HepG2 (cell line): Measurements from ENCODE around the gene LIMS2. TPM values are rescaled to one million over a fixed set of nuclear protein-coding genes. Genes with fewer than 3 reads are reported as not detected.

ENCODE experiments used
- HMG20A ChIP-seq: IDR thresholded peaks from 2 replicates; pipeline ENCODE4 v1.6.1; 2016; ENCODE audit warnings: borderline replicate concordance
- ISX ChIP-seq: sonication (generic); formaldehyde crosslinking; conservative IDR thresholded peaks from 2 replicates; pipeline ENCODE4 v1.5.0; 2020; ENCODE audit warnings: missing genetic modification reagents
- MAZ ChIP-seq, 2 experiments: sonication (generic) in 1 of 2; formaldehyde crosslinking in 1 of 2; IDR thresholded peaks; 2 replicates each; pipeline versions ENCODE4 v1.5.0 to v1.6.1; 2012 to 2020; ENCODE audit warnings: low read depth in 2 of 2, mild to moderate bottlenecking in 2 of 2, borderline replicate concordance in 1 of 2, improper control_type of control experiment in 1 of 2, low read length in 1 of 2, missing genetic modification reagents in 1 of 2, moderate library complexity in 1 of 2
- MED8 ChIP-seq: sonication (generic); formaldehyde crosslinking; IDR thresholded peaks from 2 replicates; pipeline ENCODE4 v1.8.1; 2023; ENCODE audit warnings: mild to moderate bottlenecking, missing genetic modification reagents; ENCODE audit not compliant: insufficient replicate concordance
- MEF2D ChIP-seq: sonication (generic); formaldehyde crosslinking; IDR thresholded peaks from 2 replicates; pipeline ENCODE4 v1.5.1; 2020; ENCODE audit warnings: mild to moderate bottlenecking, missing genetic modification reagents
- THRA ChIP-seq: sonication (generic); formaldehyde crosslinking; IDR thresholded peaks from 2 replicates; pipeline ENCODE4 v1.4.0; 2020; ENCODE audit warnings: missing genetic modification reagents, borderline replicate concordance
- ZNF407 ChIP-seq: sonication (generic); formaldehyde crosslinking; IDR thresholded peaks from one replicate; pipeline ENCODE4 v1.5.1; 2020; ENCODE audit warnings: mild to moderate bottlenecking, missing genetic modification reagents; ENCODE audit errors: not compliant biosample characterization
- ZNF646 ChIP-seq: sonication (generic); formaldehyde crosslinking; IDR thresholded peaks from 2 replicates; pipeline ENCODE4 v1.9.0; 2021; ENCODE audit warnings: mild to moderate bottlenecking, missing genetic modification reagents
- ZNF737 ChIP-seq: sonication (generic); formaldehyde crosslinking; IDR thresholded peaks from 2 replicates; pipeline ENCODE4 v1.5.0; 2020; ENCODE audit warnings: missing genetic modification reagents, mild to moderate bottlenecking, borderline replicate concordance
- ZNF766 ChIP-seq: sonication (generic); formaldehyde crosslinking; IDR thresholded peaks from 2 replicates; pipeline ENCODE4 v1.5.0; 2020; ENCODE audit warnings: missing genetic modification reagents, borderline replicate concordance
- polyA plus RNA-seq, 8 experiments: library from polyadenylated mRNA; depleted of rRNA in 3 of 8; stranded (reverse) in 7 of 8; unstranded in 1 of 8; fragments of >200 nt; fragmentation: Illumina TruSeq in 4 of 8; extraction: Trizol in 4 of 8; gene quantifications; 2 replicates each; pipeline versions ENCODE4 v1.2.1 to v1.2.3, GENCODE V29; 2011 to 2016; ENCODE audit warnings: low read depth in 4 of 8, missing spikeins in 1 of 8, mixed read lengths in 1 of 8; ENCODE audit not compliant: insufficient read depth in 1 of 8
- total RNA-seq, 5 experiments: library from RNA; depleted of rRNA; stranded (reverse); fragments of >200 nt; fragmentation: Illumina TruSeq; extraction: Trizol; gene quantifications; 2 replicates each; pipeline ENCODE4 v1.2.3, GENCODE V29; 2016; ENCODE audit warnings: low read depth in 1 of 5

LIMS2 gene
- total and polyA plus RNA-seq, 2 of the 13 experiments (the other 11 are each of a cell fraction or from before 2014, with no cell fraction given) = 1.0 to 1.9 TPM

- TF ChIP-seq ZNF646 (CRISPR knock-in tag) = no peak
- TF ChIP-seq ZNF766 (CRISPR knock-in tag) = peak; percentile 81
- no peak for TF ChIP-seq HMG20A
- TF ChIP-seq MEF2D = peak; percentile 65; the same call in 1 of the 2 replicates
- TF ChIP-seq ZNF737 (CRISPR knock-in tag) = no peak
- 0 out of 2 replicates have a peak, but pooled peaks have one; percentile 46 for TF ChIP-seq THRA (CRISPR knock-in tag)
- no peak for TF ChIP-seq MAZ (IDR thresholded peaks at IDR 0.05; ENCODE audit: borderline replicate concordance, low read depth, low read length)
- TF ChIP-seq MAZ (CRISPR knock-in tag; IDR thresholded peaks at IDR 0.05; ENCODE audit: low read depth) = peak; percentile 85; the same call in 1 of the 2 replicates
- peak; percentile 91 for TF ChIP-seq ZNF407
- no peak for TF ChIP-seq MED8 (CRISPR knock-in tag)
- no peak; the same call in 1 of the 2 replicates for TF ChIP-seq ISX (CRISPR knock-in tag)
These were observed 26.5 kb upstream of the LIMS2 start (continued) for GRCh38 chr2:127701651-127702394.
